GM06990 (cell line): ENCODE data around the gene SACM1L.
A peak's percentile ranks its signal among the peaks of the same experiment; 100 is the strongest.

Experiments used
- DNase-seq: peaks from one replicate; pipeline ENCODE4 v3.0.0-alpha.2; 2011; ENCODE audit not compliant: insufficient read length; ENCODE audit errors: extremely low read depth
- H3K27me3 ChIP-seq: replicated peaks from 2 replicates; pipeline ENCODE4 v1.6.0; 2011; ENCODE audit warnings: low read length; ENCODE audit not compliant: control insufficient read depth, insufficient read depth
- H3K36me3 ChIP-seq: 2 replicates; pipeline ENCODE4 v1.5.1; 2011; ENCODE audit warnings: low read length; ENCODE audit not compliant: control insufficient read depth, insufficient read depth
- H3K4me3 ChIP-seq: replicated peaks from 2 replicates; pipeline ENCODE4 v1.5.1; 2011; ENCODE audit warnings: low read depth, mild to moderate bottlenecking, control low read depth, low read length
- CTCF ChIP-seq: IDR thresholded peaks from 2 replicates; pipeline ENCODE4 v1.5.1; 2011; ENCODE audit warnings: low read length, control low read depth, mild to moderate bottlenecking, inconsistent platforms; ENCODE audit not compliant: insufficient read depth, poor library complexity, severe bottlenecking

Gene SACM1L

GRCh38 chr3:45688882-45689786, at the start of gene SACM1L:
TSS of gene SACM1L (plus strand) at chr3:45689396. CDS start at chr3:45689466, 70 bp downstream.
- H3K4me3 ChIP-seq = peak within 1 kb of the TSS; percentile 75
- no peaks in the 10 kb centered on the region; the same call in 1 of the 2 replicates for H3K36me3 ChIP-seq
- TF ChIP-seq CTCF = no peak
- H3K27me3 ChIP-seq = no peaks in the 10 kb centered on the region
- peak; percentile 99 for DNase-seq

GRCh38 chr3:45640091-45640507, 49.1 kb upstream of the SACM1L start:
- no peak for DNase-seq
- H3K27me3 ChIP-seq = no peaks in the 10 kb centered on the region
- TF ChIP-seq CTCF = no peak
- no peak overlapping the region for H3K4me3 ChIP-seq
- peaks cover 21% of the 10 kb centered on the region for H3K36me3 ChIP-seq

GRCh38 chr3:45640724-45641361, 48.4 kb upstream of the SACM1L start:
- Histone ChIP-seq H3K36me3 (peaks cover 21% of the 10 kb centered on the region), H3K27me3 (no peaks in the 10 kb centered on the region), H3K4me3 (no peak overlapping the region)
- no peak for DNase-seq
- TF ChIP-seq CTCF = no peak

GRCh38 chr3:45641756-45642155, 47.4 kb upstream of the SACM1L start:
- Histone ChIP-seq H3K36me3 (peaks cover 19% of the 10 kb centered on the region), H3K4me3 (no peak overlapping the region), H3K27me3 (no peaks in the 10 kb centered on the region)
- no peak for DNase-seq
- no peak for TF ChIP-seq CTCF

- no peak for DNase-seq
- no peaks in the 10 kb centered on the region for H3K27me3 ChIP-seq
- H3K4me3 ChIP-seq = no peak overlapping the region
- TF ChIP-seq CTCF = no peak
- H3K36me3 ChIP-seq = peaks cover 21% of the 10 kb centered on the region
Measured at GRCh38 chr3:45642731-45643152, 46.5 kb upstream of the SACM1L start.
